ENCODE data around the gene ADK. TPM values are rescaled to one million over a fixed set of nuclear protein-coding genes. Genes with fewer than 3 reads are reported as not detected.

ADK gene
- total and polyA plus RNA-seq, 11 donors: 20.8 to 55.5 (median 39.8) TPM

- TF ChIP-seq CTCF (IDR thresholded peaks at IDR 0.05) (no peak), POLR2A (IDR thresholded peaks at IDR 0.05) (no peak)
- H3K36me3 ChIP-seq: no peaks in the 10 kb centered on the region
- DNase-seq (no peak), ATAC-seq (no peak)
- peaks cover 0 to 12% (median 4%) of the 10 kb centered on the region in 12 donors for H3K9me3 ChIP-seq
- H3K27ac ChIP-seq: no peak overlapping the region
- 88 to 93% (median 91%) methylated on average over 2 of the region's 2 CpGs for WGBS, 4 donors
- intact Hi-C loops (cut with DNase I): no loop called here
- H3K4me1 ChIP-seq: no peaks in the 10 kb centered on the region
- no peaks in the 10 kb centered on the region for H3K27me3 ChIP-seq
- no peak overlapping the region for H3K4me3 ChIP-seq
Observed at GRCh38 chr10:74282848-74283210, 131.8 kb downstream of the ADK start.

- no peak overlapping the region for H3K4me3 ChIP-seq
- intact Hi-C loops (cut with DNase I): no loop called here
- H3K4me1 ChIP-seq: peaks cover 0 to 28% (median 11%) of the 10 kb centered on the region in 12 donors
- H3K27me3 ChIP-seq: no peaks in the 10 kb centered on the region
- H3K9me3 ChIP-seq: peaks cover 0 to 12% (median 4%) of the 10 kb centered on the region in 12 donors
- WGBS, 4 donors: 83 to 92% (median 86%) methylated on average over 3 of the region's 3 CpGs
- H3K27ac ChIP-seq: peak overlapping the region in 8 of 12 donors; percentile 2 to 76 (median 66)
- TF ChIP-seq CTCF (IDR thresholded peaks at IDR 0.05) (no peak), POLR2A (IDR thresholded peaks at IDR 0.05) (no peak)
- no peak for DNase-seq
- ATAC-seq: no peak
- no peaks in the 10 kb centered on the region for H3K36me3 ChIP-seq
Observed at GRCh38 chr10:74289188-74289587, 138.2 kb downstream of the ADK start.

- Histone ChIP-seq H3K4me3 (peak overlapping the region in 6 of 12 donors; percentile 0 to 33 (median 16)), H3K4me1 (peaks cover 0 to 30% (median 11%) of the 10 kb centered on the region in 12 donors), H3K9me3 (peaks cover 0 to 6% (median under 1%) of the 10 kb centered on the region in 12 donors), H3K36me3 (no peaks in the 10 kb centered on the region), H3K27ac (peak overlapping the region in 11 of 12 donors; percentile 45 to 76 (median 66)), H3K27me3 (no peaks in the 10 kb centered on the region)
- peak in 2 of 4 donors; percentile 24 to 28 for ATAC-seq
- intact Hi-C loops (cut with DNase I): loop anchor here in 1 of 10 donors (10.0 kb wide), 1 partner anchor 75 kb away; no protein-coding TSS in a partner anchor
- TF ChIP-seq POLR2A (IDR thresholded peaks at IDR 0.05) (no peak), CTCF (IDR thresholded peaks at IDR 0.05) (no peak)
- no peak for DNase-seq
- WGBS, 4 donors: 19 to 39% (median 38%) methylated on average over 4 of the region's 4 CpGs
Observed at GRCh38 chr10:74289951-74290350, 138.9 kb downstream of the ADK start.

- H3K4me1 ChIP-seq: peaks cover 0 to 30% (median 11%) of the 10 kb centered on the region in 12 donors
- H3K27ac ChIP-seq: peak overlapping the region in 11 of 12 donors; percentile 45 to 76 (median 66)
- WGBS, 4 donors: 40 to 59% (median 54%) methylated on average over 1 of the region's 1 CpG
- intact Hi-C loops (cut with DNase I): loop anchor here in 1 of 10 donors (10.0 kb wide), 1 partner anchor 74 kb away; no protein-coding TSS in a partner anchor
- H3K27me3 ChIP-seq: no peaks in the 10 kb centered on the region
- H3K36me3 ChIP-seq: no peaks in the 10 kb centered on the region
- peak in 2 of 4 donors; percentile 66 to 78 for ATAC-seq
- TF ChIP-seq CTCF (IDR thresholded peaks at IDR 0.05) (no peak), POLR2A (IDR thresholded peaks at IDR 0.05) (no peak)
- H3K9me3 ChIP-seq: no peaks in the 10 kb centered on the region
- DNase-seq: no peak
- peak overlapping the region in 4 of 12 donors; percentile 0 to 27 (median 16) for H3K4me3 ChIP-seq
Observed at GRCh38 chr10:74290708-74291107, 139.7 kb downstream of the ADK start.

All from heart left ventricle (tissue), 16 donors.